Bronchial epithelial cell (primary cell): ENCODE data around the gene TMEM183A. TPM values are rescaled to one million over a fixed set of nuclear protein-coding genes. Genes with fewer than 3 reads are reported as not detected.
A peak's percentile ranks its signal among the peaks of the same experiment; 100 is the strongest.

ENCODE experiments used
- DNase-seq: peaks from one replicate; pipeline ENCODE4 v3.0.0-alpha.2; 2010; ENCODE audit warnings: low read depth
- FAIRE-seq: peaks from 2 replicates; lab custom pipeline; 2011; peaks lifted over from hg19 to GRCh38; lab: Jason Lieb, UNC
- H3K27me3 ChIP-seq: 2 replicates; pipeline ENCODE4 v1.5.1; 2011; ENCODE audit warnings: low read length; ENCODE audit not compliant: control insufficient read depth, insufficient read depth
- H3K36me3 ChIP-seq: 2 replicates; pipeline ENCODE4 v1.5.1; 2011; ENCODE audit warnings: low read length; ENCODE audit not compliant: control insufficient read depth, insufficient read depth
- H3K4me3 ChIP-seq: 2 replicates; pipeline ENCODE4 v1.5.1; 2011; ENCODE audit warnings: mild to moderate bottlenecking, low read depth, low read length, control low read depth
- total RNA-seq: library from RNA; depleted of rRNA; stranded (reverse); fragments of >200 nt; gene quantifications from 2 replicates; pipeline ENCODE4 v1.2.1, GENCODE V29; 2014
- TF ChIP-seq, protein P1 (sequence below): IDR thresholded peaks from 2 replicates; pipeline ENCODE4 v1.5.1; 2011; ENCODE audit warnings: mild to moderate bottlenecking, moderate library complexity, low read length, control low read depth, inconsistent platforms; ENCODE audit not compliant: insufficient read depth, severe bottlenecking

Gene TMEM183A
- total RNA-seq, 1 donor from 2014 or later: 126 TPM

DNA sequence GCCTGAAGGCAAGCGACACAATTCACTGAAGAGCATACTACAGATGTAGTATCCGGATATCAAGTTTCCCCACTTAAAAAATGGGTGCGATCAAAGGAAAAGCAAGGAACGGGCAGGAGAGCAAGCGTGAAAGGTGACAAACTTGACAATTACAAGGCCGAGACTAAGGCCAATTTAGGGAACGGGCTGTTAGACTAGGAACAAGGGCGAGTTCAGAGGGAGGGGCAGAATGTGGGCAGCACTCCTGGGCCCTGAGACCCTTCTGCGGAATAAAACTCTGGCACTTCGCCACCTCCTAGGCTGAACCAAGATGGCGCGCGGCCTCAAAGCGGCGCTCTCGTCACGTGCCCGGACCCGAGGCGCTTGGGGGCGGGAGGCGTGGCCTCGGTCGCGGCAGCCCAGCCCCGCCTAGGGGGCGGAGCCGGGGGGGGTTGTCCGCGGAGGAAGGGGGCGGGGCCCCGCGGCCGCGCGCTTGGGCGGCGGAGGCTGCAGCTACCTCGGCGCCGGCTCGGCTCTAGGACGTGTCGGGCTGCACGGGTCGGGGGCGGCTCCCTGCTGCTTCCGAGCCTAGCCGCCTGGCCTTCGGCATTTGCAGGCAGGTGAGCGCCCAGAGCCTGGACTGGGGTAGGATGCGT lies 19.0 kb downstream of the TMEM183A start, which contains the start of gene PPFIA4:
Gene PPFIA4, plus strand, starts transcription at position 461 of the 635 bp plus-strand sequence. CDS start 12,518 bp downstream, outside the sequence.
- FAIRE-seq: no peak
- DNase-seq: peak; percentile 63
- Histone ChIP-seq H3K4me3 (peak within 1 kb of the TSS; percentile 47), H3K27me3 (no peaks in the 10 kb centered on the region), H3K36me3 (peaks cover 2% of the 10 kb centered on the region)
- TF ChIP-seq, protein P1, sequence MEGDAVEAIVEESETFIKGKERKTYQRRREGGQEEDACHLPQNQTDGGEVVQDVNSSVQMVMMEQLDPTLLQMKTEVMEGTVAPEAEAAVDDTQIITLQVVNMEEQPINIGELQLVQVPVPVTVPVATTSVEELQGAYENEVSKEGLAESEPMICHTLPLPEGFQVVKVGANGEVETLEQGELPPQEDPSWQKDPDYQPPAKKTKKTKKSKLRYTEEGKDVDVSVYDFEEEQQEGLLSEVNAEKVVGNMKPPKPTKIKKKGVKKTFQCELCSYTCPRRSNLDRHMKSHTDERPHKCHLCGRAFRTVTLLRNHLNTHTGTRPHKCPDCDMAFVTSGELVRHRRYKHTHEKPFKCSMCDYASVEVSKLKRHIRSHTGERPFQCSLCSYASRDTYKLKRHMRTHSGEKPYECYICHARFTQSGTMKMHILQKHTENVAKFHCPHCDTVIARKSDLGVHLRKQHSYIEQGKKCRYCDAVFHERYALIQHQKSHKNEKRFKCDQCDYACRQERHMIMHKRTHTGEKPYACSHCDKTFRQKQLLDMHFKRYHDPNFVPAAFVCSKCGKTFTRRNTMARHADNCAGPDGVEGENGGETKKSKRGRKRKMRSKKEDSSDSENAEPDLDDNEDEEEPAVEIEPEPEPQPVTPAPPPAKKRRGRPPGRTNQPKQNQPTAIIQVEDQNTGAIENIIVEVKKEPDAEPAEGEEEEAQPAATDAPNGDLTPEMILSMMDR: no peak

GRCh38 chr1:203026666-203027663 lies 19.8 kb downstream of the TMEM183A start:
- Histone ChIP-seq H3K4me3 (peak overlapping the region; percentile 47), H3K27me3 (no peaks in the 10 kb centered on the region), H3K36me3 (peaks cover 2% of the 10 kb centered on the region)
- DNase-seq (no peak), FAIRE-seq (no peak)
- TF ChIP-seq, protein P1: no peak

GRCh38 chr1:203028067-203028783 lies 21.1 kb downstream of the TMEM183A start:
- Histone ChIP-seq H3K36me3 (peaks cover 2% of the 10 kb centered on the region), H3K27me3 (no peaks in the 10 kb centered on the region), H3K4me3 (no peak overlapping the region)
- TF ChIP-seq, protein P1: no peak
- FAIRE-seq: no peak
- DNase-seq: no peak

- FAIRE-seq: no peak
- H3K36me3 ChIP-seq: peaks cover 2% of the 10 kb centered on the region
- H3K4me3 ChIP-seq: no peak overlapping the region
- no peak for DNase-seq
- H3K27me3 ChIP-seq: no peaks in the 10 kb centered on the region
- TF ChIP-seq, protein P1: no peak
These were observed 21.8 kb downstream of the TMEM183A start for GRCh38 chr1:203028784-203029553.

DNA sequence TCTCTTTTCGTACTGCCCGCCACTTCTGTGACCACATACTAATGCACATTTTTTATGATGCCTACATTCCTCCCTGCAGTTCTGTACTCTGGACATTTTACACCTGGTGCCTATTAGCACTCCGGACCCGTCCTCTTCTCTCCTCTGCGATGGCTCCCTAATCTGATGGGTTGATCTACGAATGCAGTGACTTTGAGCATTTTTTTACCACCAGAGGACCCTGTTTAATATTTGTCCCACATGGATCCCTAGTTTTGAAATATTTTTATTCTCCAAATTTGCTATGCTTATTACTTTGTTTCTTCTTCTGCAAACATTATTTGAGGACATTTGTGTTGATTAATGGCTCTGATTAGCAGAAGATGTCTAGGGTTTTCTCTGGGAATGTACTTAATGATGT lies 24.3 kb downstream of the TMEM183A start:
- FAIRE-seq: no peak
- no peak for DNase-seq
- H3K27me3 ChIP-seq: no peaks in the 10 kb centered on the region
- no peaks in the 10 kb centered on the region for H3K36me3 ChIP-seq
- H3K4me3 ChIP-seq: no peak overlapping the region
- TF ChIP-seq, protein P1: peak; percentile 20
